Measurements from ENCODE around the gene ZBBX.
"Not testable (repeated sequence)": the region's sequence is repeated elsewhere in the genome, so short reads cannot be mapped to it uniquely, and the experiment has no call there.

The ZBBX gene

GRCh38 chr3:167380004-167380689, at the start of gene ZBBX:
Gene ZBBX (minus strand): TSS chr3:167380297. CDS start chr3:167372901, 7,396 bp downstream.
- DNase-seq = peak; percentile 74 to 75

- not testable (repeated sequence) for DNase-seq
Observed at GRCh38 chr3:167426962-167427361, 46.9 kb upstream of the ZBBX start.

GRCh38 chr3:167422396-167422795, 42.3 kb upstream of the ZBBX start:
- not testable (repeated sequence) for DNase-seq

GRCh38 chr3:167409611-167410010, 29.5 kb upstream of the ZBBX start:
- DNase-seq = no peak

GRCh38 chr3:167406876-167407492, 26.9 kb upstream of the ZBBX start:
- DNase-seq = no peak

GRCh38 chr3:167397826-167398225, 17.7 kb upstream of the ZBBX start:
- no peak for DNase-seq

- DNase-seq = no peak
Observed at GRCh38 chr3:167396075-167396474, 16.0 kb upstream of the ZBBX start.

GRCh38 chr3:167394003-167394402, 13.9 kb upstream of the ZBBX start:
- DNase-seq = no peak

- no peak for DNase-seq
Observed at GRCh38 chr3:167382155-167382554, 2.1 kb upstream of the ZBBX start.

GRCh38 chr3:167375478-167375877, 4.6 kb downstream of the ZBBX start:
- no peak for DNase-seq

GRCh38 chr3:167372138-167372537, 8.0 kb downstream of the ZBBX start:
- DNase-seq = no peak

GRCh38 chr3:167361948-167362347, 18.1 kb downstream of the ZBBX start:
- DNase-seq = no peak

- no peak for DNase-seq
Observed at GRCh38 chr3:167361306-167361705, 18.8 kb downstream of the ZBBX start.

- no peak for DNase-seq
Observed at GRCh38 chr3:167355446-167355845, 24.7 kb downstream of the ZBBX start.

- DNase-seq = no peak
Observed at GRCh38 chr3:167354751-167355150, 25.3 kb downstream of the ZBBX start.

- no peak for DNase-seq
Observed at GRCh38 chr3:167350245-167350862, 29.7 kb downstream of the ZBBX start.

- no peak for DNase-seq
Observed at GRCh38 chr3:167346171-167346570, 33.9 kb downstream of the ZBBX start.

- DNase-seq = no peak
Observed at GRCh38 chr3:167330993-167331785, 48.9 kb downstream of the ZBBX start.

GRCh38 chr3:167323572-167323971, 56.5 kb downstream of the ZBBX start:
- DNase-seq = no peak

- DNase-seq = no peak
Observed at GRCh38 chr3:167318996-167319615, 61.0 kb downstream of the ZBBX start.

GRCh38 chr3:167318306-167318705, 61.8 kb downstream of the ZBBX start:
- DNase-seq = no peak

- DNase-seq = no peak
Observed at GRCh38 chr3:167306319-167306718, 73.8 kb downstream of the ZBBX start.

GRCh38 chr3:167305340-167305890, 74.7 kb downstream of the ZBBX start:
- DNase-seq = no peak
